HepG2 (cell line): ENCODE results near the gene EHD1. TPM values are rescaled to one million over a fixed set of nuclear protein-coding genes. Genes with fewer than 3 reads are reported as not detected.

Source experiments
- AGO1 ChIP-seq: fragments of 200-400 bp; formaldehyde crosslinking; IDR thresholded peaks from 2 replicates; pipeline ENCODE4 v1.6.1; 2017; ENCODE audit warnings: mild to moderate bottlenecking, low read depth, low read length, moderate library complexity; ENCODE audit not compliant: poor library complexity, severe bottlenecking
- AGO2 ChIP-seq: fragments of 200-400 bp; formaldehyde crosslinking; optimal IDR thresholded peaks from 2 replicates; pipeline ENCODE3; 2017; ENCODE audit warnings: mild to moderate bottlenecking, low read depth, low read length, moderate library complexity
- ARID5B ChIP-seq: IDR thresholded peaks from 2 replicates; pipeline ENCODE4 v1.4.0; 2020; ENCODE audit warnings: mild to moderate bottlenecking, missing genetic modification reagents
- ATF5 ChIP-seq: sonication (generic); formaldehyde crosslinking; IDR thresholded peaks from 2 replicates; pipeline ENCODE4 v1.4.0; 2020; ENCODE audit warnings: mild to moderate bottlenecking, low read depth, missing genetic modification reagents
- CBFB ChIP-seq: sonication (generic); formaldehyde crosslinking; IDR thresholded peaks from 2 replicates; pipeline ENCODE4 v1.4.0; 2020; ENCODE audit warnings: missing genetic modification reagents
- CENPBD1 ChIP-seq: sonication (generic); formaldehyde crosslinking; IDR thresholded peaks from 2 replicates; pipeline ENCODE4 v1.8.0; 2022; ENCODE audit warnings: missing genetic modification reagents, low read depth, mild to moderate bottlenecking, borderline replicate concordance
- CENPT ChIP-seq: sonication (generic); formaldehyde crosslinking; IDR thresholded peaks from 2 replicates; pipeline ENCODE4 v1.8.0; 2022; ENCODE audit warnings: low read depth, mild to moderate bottlenecking, moderate library complexity, missing genetic modification reagents
- CREM ChIP-seq, 2 experiments: sonication (generic) in 1 of 2; formaldehyde crosslinking in 1 of 2; IDR thresholded peaks; 2 replicates each; pipeline versions ENCODE4 v1.4.0 to v1.6.1; 2016 to 2020; ENCODE audit warnings: antibody characterized with exemption in 1 of 2, mild to moderate bottlenecking in 1 of 2, missing genetic modification reagents in 1 of 2
- CSRNP2 ChIP-seq: sonication (generic); formaldehyde crosslinking; conservative IDR thresholded peaks from 2 replicates; pipeline ENCODE4 v1.8.0; 2022; ENCODE audit warnings: low read depth, missing genetic modification reagents
- GATAD2A ChIP-seq: IDR thresholded peaks from 2 replicates; pipeline ENCODE4 v1.6.1; 2016
- ISL2 ChIP-seq: sonication (generic); formaldehyde crosslinking; IDR thresholded peaks from 2 replicates; pipeline ENCODE4 v1.5.0; 2020; ENCODE audit warnings: missing genetic modification reagents
- NCOA2 ChIP-seq: sonication (generic); formaldehyde crosslinking; IDR thresholded peaks from 2 replicates; pipeline ENCODE4 v1.8.0; 2022; ENCODE audit warnings: inconsistent platforms
- POLR2A ChIP-seq, 2 experiments: IDR thresholded peaks; 2 replicates each; pipeline ENCODE4 v1.6.1; 2011; ENCODE audit warnings: low read depth in 2 of 2, low read length in 2 of 2, mild to moderate bottlenecking in 1 of 2, moderate library complexity in 1 of 2; ENCODE audit not compliant: insufficient read depth in 1 of 2
- TARDBP ChIP-seq: sonication (generic); formaldehyde crosslinking; IDR thresholded peaks from 2 replicates; pipeline ENCODE4 v1.8.0; 2022; ENCODE audit warnings: mild to moderate bottlenecking, missing genetic modification reagents
- TGIF2 ChIP-seq: IDR thresholded peaks from 2 replicates; pipeline ENCODE4 v1.6.1; 2016; ENCODE audit warnings: control low read depth, missing compliant biosample characterization
- ZMYM2 ChIP-seq: sonication (generic); formaldehyde crosslinking; IDR thresholded peaks from 2 replicates; pipeline ENCODE4 v1.8.0; 2022; ENCODE audit warnings: mild to moderate bottlenecking, missing genetic modification reagents
- ZNF337 ChIP-seq: sonication (generic); formaldehyde crosslinking; IDR thresholded peaks from 2 replicates; pipeline ENCODE4 v1.5.1; 2020; ENCODE audit warnings: missing genetic modification reagents, low read depth, mild to moderate bottlenecking, borderline replicate concordance
- ZNF496 ChIP-seq: sonication (generic); formaldehyde crosslinking; IDR thresholded peaks from 2 replicates; pipeline ENCODE4 v1.8.1; 2023; ENCODE audit warnings: mild to moderate bottlenecking, moderate library complexity, missing genetic modification reagents; ENCODE audit not compliant: insufficient replicate concordance
- ZNF83 ChIP-seq: sonication (generic); formaldehyde crosslinking; IDR thresholded peaks from 2 replicates; pipeline ENCODE4 v1.4.0; 2020; ENCODE audit warnings: missing genetic modification reagents, mild to moderate bottlenecking, borderline replicate concordance
- ZNF839 ChIP-seq: sonication (generic); formaldehyde crosslinking; IDR thresholded peaks from 2 replicates; pipeline ENCODE4 v1.4.0; 2020; ENCODE audit warnings: missing genetic modification reagents, mild to moderate bottlenecking, borderline replicate concordance
- ZXDC ChIP-seq: sonication (generic); formaldehyde crosslinking; IDR thresholded peaks from 2 replicates; pipeline ENCODE4 v1.5.0; 2020; ENCODE audit warnings: mild to moderate bottlenecking, missing genetic modification reagents
- polyA plus RNA-seq, 8 experiments: library from polyadenylated mRNA; depleted of rRNA in 3 of 8; stranded (reverse) in 7 of 8; unstranded in 1 of 8; fragments of >200 nt; fragmentation: Illumina TruSeq in 4 of 8; extraction: Trizol in 4 of 8; gene quantifications; 2 replicates each; pipeline versions ENCODE4 v1.2.1 to v1.2.3, GENCODE V29; 2011 to 2016; ENCODE audit warnings: low read depth in 4 of 8, missing spikeins in 1 of 8, mixed read lengths in 1 of 8; ENCODE audit not compliant: insufficient read depth in 1 of 8
- total RNA-seq, 5 experiments: library from RNA; depleted of rRNA; stranded (reverse); fragments of >200 nt; fragmentation: Illumina TruSeq; extraction: Trizol; gene quantifications; 2 replicates each; pipeline ENCODE4 v1.2.3, GENCODE V29; 2016; ENCODE audit warnings: low read depth in 1 of 5

The EHD1 gene
- total and polyA plus RNA-seq, 2 of the 13 experiments (the other 11 are each of a cell fraction or from before 2014, with no cell fraction given): 23.6 to 26.6 TPM

- TF ChIP-seq CENPBD1 (CRISPR knock-in tag): no peak
- TF ChIP-seq ZNF839 (CRISPR knock-in tag): no peak
- TF ChIP-seq ISL2: peak; percentile 13; the same call in 1 of the 2 replicates
- no peak for TF ChIP-seq TARDBP (CRISPR knock-in tag)
- no peak for TF ChIP-seq ZNF83 (CRISPR knock-in tag)
- 0 out of 2 replicates have a peak, but pooled peaks have one; percentile 16 for TF ChIP-seq GATAD2A (CRISPR knock-in tag)
- no peak for TF ChIP-seq CSRNP2 (CRISPR knock-in tag)
- peak; percentile 83 for TF ChIP-seq AGO2
- no peak for TF ChIP-seq ZMYM2 (CRISPR knock-in tag)
- TF ChIP-seq POLR2A (IDR thresholded peaks at IDR 0.05; ENCODE audit: insufficient read depth in 1 of 2, low read depth in 2 of 2, low read length in 2 of 2): no peak
- no peak for TF ChIP-seq CBFB (CRISPR knock-in tag)
- no peak for TF ChIP-seq CREM (IDR thresholded peaks at IDR 0.05)
- no peak for TF ChIP-seq CREM (CRISPR knock-in tag; IDR thresholded peaks at IDR 0.05)
- no peak for TF ChIP-seq NCOA2
- no peak for TF ChIP-seq ATF5 (CRISPR knock-in tag)
- TF ChIP-seq ZXDC: no peak
- no peak for TF ChIP-seq AGO1
- TF ChIP-seq TGIF2: no peak
- no peak for TF ChIP-seq ZNF337 (CRISPR knock-in tag)
- no peak for TF ChIP-seq ZNF496
- 0 out of 2 replicates have a peak, but pooled peaks have one; percentile 20 for TF ChIP-seq ARID5B (CRISPR knock-in tag)
- 0 out of 2 replicates have a peak, but pooled peaks have one; percentile 30 for TF ChIP-seq CENPT
These were observed 12.9 kb upstream of the EHD1 start (continued) for GRCh38 chr11:64891215-64891848.
